Panc1 (cell line): ENCODE data around the gene SSR1. TPM values are rescaled to one million over a fixed set of nuclear protein-coding genes. Genes with fewer than 3 reads are reported as not detected.

Source experiments
- ATAC-seq: fragments of 200-7000 bp; cut with Tn5 transposase; 2 replicates; pipeline ENCODE4 v1.9.1; 2020; ENCODE audit warnings: mild to moderate bottlenecking, moderate library complexity
- BruUV-seq: library from RNA; stranded (reverse); fragments of 400-500 nt; replicated peaks from 2 replicates; lab custom pipeline; 2021; lab: Mats Ljungman, UMichigan
- CTCF ChIA-PET: fragments of 300-600 bp; sonication (Branson Sonifier 250); formaldehyde crosslinking; loops from one replicate; lab custom pipeline; 2022; ENCODE audit warnings: antibody characterized with exemption; lab: Charles Lee
- POLR2A ChIA-PET: fragments of 300-600 bp; sonication (Branson Sonifier 250); formaldehyde crosslinking; loops from one replicate; lab custom pipeline; 2022; ENCODE audit warnings: antibody characterized with exemption; lab: Charles Lee
- DNase-seq: peaks from one replicate; pipeline ENCODE4 v3.0.0-alpha.2; 2010; ENCODE audit warnings: low read depth, low spot score
- H3K27ac ChIP-seq: 2 replicates; pipeline ENCODE4 v1.5.1; 2011; ENCODE audit warnings: mild to moderate bottlenecking, low read length, inconsistent platforms
- H3K27me3 ChIP-seq: fragments of 200-500 bp; sonication (Bioruptor generic); 2 replicates; pipeline ENCODE4 v1.6.0; 2014; ENCODE audit warnings: low read length, inconsistent platforms; ENCODE audit not compliant: control insufficient read depth, insufficient read depth
- H3K36me3 ChIP-seq: fragments of 200-500 bp; sonication (Bioruptor generic); 2 replicates; pipeline ENCODE4 v1.5.1; 2014; ENCODE audit warnings: inconsistent platforms, mild to moderate bottlenecking, low read length, moderate library complexity; ENCODE audit not compliant: control insufficient read depth, insufficient read depth
- H3K4me1 ChIP-seq: 2 replicates; pipeline ENCODE4 v1.5.1; 2011; ENCODE audit warnings: inconsistent platforms, mild to moderate bottlenecking, low read length, moderate library complexity; ENCODE audit not compliant: control insufficient read depth, insufficient read depth
- H3K4me3 ChIP-seq, 2 experiments: 2 replicates each; pipeline ENCODE4 v1.5.1; 2011 to 2012; ENCODE audit warnings: low read depth in 2 of 2, low read length in 2 of 2, mild to moderate bottlenecking in 2 of 2, inconsistent platforms in 1 of 2, moderate library complexity in 1 of 2
- H3K9me3 ChIP-seq: fragments of 200-500 bp; sonication (Bioruptor generic); 2 replicates; pipeline ENCODE4 v1.5.1; 2014; ENCODE audit warnings: low read depth, mild to moderate bottlenecking, inconsistent platforms, low read length, moderate library complexity; ENCODE audit not compliant: control insufficient read depth, insufficient read depth
- CTCF ChIP-seq: fragments of 450-650 bp; IDR thresholded peaks from 2 replicates; pipeline ENCODE4 v1.5.1; 2017; ENCODE audit warnings: mild to moderate bottlenecking
- POLR2AphosphoS5 ChIP-seq: IDR thresholded peaks from 2 replicates; pipeline ENCODE4 v1.6.1; 2012; ENCODE audit warnings: mild to moderate bottlenecking, low read depth, low read length, moderate library complexity
- REST ChIP-seq, 2 experiments: IDR thresholded peaks; 2 replicates each; pipeline ENCODE4 v1.6.1; 2011 to 2012; ENCODE audit warnings: low read depth in 2 of 2, control low read depth in 1 of 2, low read length in 1 of 2, mild to moderate bottlenecking in 1 of 2, moderate library complexity in 1 of 2; ENCODE audit not compliant: insufficient read depth in 1 of 2
- SIN3A ChIP-seq: IDR thresholded peaks from 2 replicates; pipeline ENCODE4 v1.6.1; 2012; ENCODE audit warnings: low read depth, mild to moderate bottlenecking, low read length, moderate library complexity, borderline replicate concordance; ENCODE audit not compliant: insufficient read depth
- TCF7L2 ChIP-seq: IDR thresholded peaks from 2 replicates; pipeline ENCODE4 v1.6.1; 2011; ENCODE audit warnings: mild to moderate bottlenecking, low read depth, low read length, inconsistent platforms
- in situ Hi-C: cut with HindIII; loops from 2 replicates; pipeline ENCODE4 v1.10.0; 2016; ENCODE audit warnings: low sequenced_read_pairs, low pct_unique_long_range_greater_than_20kb
- intact Hi-C: fragments of 100-400 bp; cut with micrococcal nuclease; formaldehyde crosslinking; loops from one replicate; pipeline ENCODE4 v1.10.0; 2022; ENCODE audit not compliant: unreplicated experiment
- total RNA-seq: library from RNA; stranded (reverse); gene quantifications from one replicate; pipeline ENCODE4 v1.2.1, GENCODE V29; 2021; ENCODE audit not compliant: unreplicated experiment

The SSR1 gene
- total RNA-seq, 1 experiment from 2014 or later: 119 TPM

GRCh38 chr6:7316658-7317533 lies 3.9 kb upstream of the SSR1 start:
- no peak for ATAC-seq

More at GRCh38 chr6:7316658-7317533, 3.9 kb upstream of the SSR1 start:
- TF ChIP-seq CTCF (no peak), REST (IDR thresholded peaks at IDR 0.05; ENCODE audit: insufficient read depth in 1 of 2, low read depth in 2 of 2, low read length in 1 of 2) (no peak), TCF7L2 (no peak), POLR2AphosphoS5 (no peak), SIN3A (no peak)
- H3K27me3 ChIP-seq: no peaks in the 10 kb centered on the region
- H3K9me3 ChIP-seq: no peaks in the 10 kb centered on the region
- no peak overlapping the region for H3K27ac ChIP-seq
- ChIA-PET CTCF (interaction anchor here (0.6 kb wide), 1 partner anchor 11 kb away, joined by 3 read pairs; no protein-coding TSS in a partner anchor), POLR2A (no interaction called here)
- BruUV-seq: no TSS peak
- H3K36me3 ChIP-seq: peaks cover 5% of the 10 kb centered on the region; the same call in 1 of the 2 replicates
- H3K4me1 ChIP-seq: no peaks in the 10 kb centered on the region; the same call in 1 of the 2 replicates
- in situ Hi-C loops: no loop called here
- H3K4me3 ChIP-seq: no peak overlapping the region
- intact Hi-C loops: no loop called here
- DNase-seq: no peak
